ENCODE data around the gene CREM.

Gene CREM

GRCh38 chr10:35091994-35092790, 34.5 kb upstream of the CREM start:
- TF ChIP-seq REST (IDR thresholded peaks at IDR 0.05; ENCODE audit: insufficient replicate concordance, low read depth): no peak
- 0 out of 2 replicates have a peak, but pooled peaks have one; percentile 4 for TF ChIP-seq SPI1 (IDR thresholded peaks at IDR 0.05; ENCODE audit: borderline replicate concordance, low read depth)
- H3K4me3 ChIP-seq (replicated peaks; ENCODE audit: insufficient read depth, low read length): no peak overlapping the region
- H3K27me3 ChIP-seq (ENCODE audit: insufficient read depth, poor library complexity, severe bottlenecking): no peaks in the 10 kb centered on the region
- peak in 1 of 2 experiments; percentile 3 for DNase-seq (ENCODE audit: low read depth in 1 of 2, low spot score in 1 of 2)
- peak overlapping the region; percentile 12; the same call in 1 of the 2 replicates for H3K27ac ChIP-seq (replicated peaks)

GRCh38 chr10:35092851-35093250, 33.8 kb upstream of the CREM start:
- peak; percentile 1 to 32 for DNase-seq (ENCODE audit: low read depth in 1 of 2, low spot score in 1 of 2)
- no peaks in the 10 kb centered on the region for H3K27me3 ChIP-seq (ENCODE audit: insufficient read depth, poor library complexity, severe bottlenecking)
- no peak for TF ChIP-seq POLR2AphosphoS5 (IDR thresholded peaks at IDR 0.05; ENCODE audit: low read depth)
- TF ChIP-seq CTCF (IDR thresholded peaks at IDR 0.05; ENCODE audit: insufficient read depth, low read length): no peak
- TF ChIP-seq GABPA (IDR thresholded peaks at IDR 0.05; ENCODE audit: low read depth): no peak
- TF ChIP-seq REST (IDR thresholded peaks at IDR 0.05; ENCODE audit: insufficient replicate concordance, low read depth): no peak
- TF ChIP-seq SPI1 (IDR thresholded peaks at IDR 0.05; ENCODE audit: borderline replicate concordance, low read depth): no peak
- H3K4me3 ChIP-seq (replicated peaks; ENCODE audit: insufficient read depth, low read length): no peak overlapping the region
- H3K27ac ChIP-seq (replicated peaks): no peak overlapping the region

- Histone ChIP-seq H3K27me3 (ENCODE audit: insufficient read depth, poor library complexity, severe bottlenecking) (no peaks in the 10 kb centered on the region), H3K27ac (replicated peaks) (no peak overlapping the region), H3K4me3 (replicated peaks; ENCODE audit: insufficient read depth, low read length) (no peak overlapping the region)
- TF ChIP-seq GABPA (IDR thresholded peaks at IDR 0.05; ENCODE audit: low read depth): no peak
- DNase-seq (ENCODE audit: low read depth in 1 of 2, low spot score in 1 of 2): no peak
Observed at GRCh38 chr10:35096312-35096711, 30.3 kb upstream of the CREM start.

GRCh38 chr10:35097510-35097909, 29.1 kb upstream of the CREM start:
- H3K27ac ChIP-seq (replicated peaks): no peak overlapping the region
- TF ChIP-seq CTCF (IDR thresholded peaks at IDR 0.05; ENCODE audit: insufficient read depth, low read length) (no peak), GABPA (IDR thresholded peaks at IDR 0.05; ENCODE audit: low read depth) (no peak), POLR2AphosphoS5 (IDR thresholded peaks at IDR 0.05; ENCODE audit: low read depth) (no peak), REST (IDR thresholded peaks at IDR 0.05; ENCODE audit: insufficient replicate concordance, low read depth) (no peak), SPI1 (IDR thresholded peaks at IDR 0.05; ENCODE audit: borderline replicate concordance, low read depth) (no peak)
- H3K4me3 ChIP-seq (replicated peaks; ENCODE audit: insufficient read depth, low read length): no peak overlapping the region
- no peak for DNase-seq (ENCODE audit: low read depth in 1 of 2, low spot score in 1 of 2)
- no peaks in the 10 kb centered on the region for H3K27me3 ChIP-seq (ENCODE audit: insufficient read depth, poor library complexity, severe bottlenecking)
